Glomerular visceral epithelial cell (primary cell): ENCODE results near the gene SRBD1.
A peak's percentile ranks its signal among the peaks of the same experiment; 100 is the strongest.
"Not testable (repeated sequence)": the region's sequence is repeated elsewhere in the genome, so short reads cannot be mapped to it uniquely, and the experiment has no call there.

ENCODE experiments used
- DNase-seq: peaks from one replicate; pipeline ENCODE4 v3.0.0-alpha.2; 2016; ENCODE audit errors: extremely low spot score

Gene SRBD1

DNA sequence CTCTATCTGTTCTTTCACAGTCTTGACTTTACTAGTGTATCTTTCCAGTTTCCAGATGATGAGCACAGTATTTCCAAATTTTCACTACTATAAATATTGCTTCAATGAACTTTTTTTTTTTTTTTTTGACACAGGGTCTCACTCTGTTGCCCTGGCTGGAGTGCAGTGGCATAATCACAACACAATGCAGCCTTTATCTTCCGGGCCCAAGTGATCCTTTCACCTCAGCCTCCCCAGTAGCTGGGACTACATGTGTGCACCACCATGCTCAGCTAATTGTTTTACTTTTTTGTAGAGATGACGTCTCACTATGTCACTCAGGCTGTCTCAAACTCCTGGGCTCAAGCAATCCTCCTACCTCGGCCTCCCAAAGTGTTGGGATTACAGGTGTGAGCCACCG lies 142.8 kb downstream of the SRBD1 start:
- no peak for DNase-seq

DNA sequence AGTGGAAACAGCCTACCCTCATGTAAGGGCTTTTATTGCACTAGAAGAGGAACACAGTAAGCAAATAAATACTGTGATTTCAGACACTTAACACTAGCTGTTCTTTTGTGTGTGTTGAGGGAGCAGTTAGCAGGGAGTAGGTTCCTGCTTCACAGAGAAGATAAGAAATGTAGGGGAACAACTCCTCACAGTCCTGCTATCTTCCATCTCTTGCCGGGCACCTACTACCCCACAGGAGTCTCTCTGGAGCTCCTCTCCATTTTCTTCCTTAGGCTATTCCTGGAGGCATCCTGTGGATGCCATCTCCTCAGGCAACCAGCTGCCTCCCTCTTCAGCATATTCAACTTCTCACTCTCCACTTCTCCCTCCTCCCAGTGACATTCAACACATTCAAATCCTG lies 145.0 kb downstream of the SRBD1 start:
- no peak for DNase-seq

DNA sequence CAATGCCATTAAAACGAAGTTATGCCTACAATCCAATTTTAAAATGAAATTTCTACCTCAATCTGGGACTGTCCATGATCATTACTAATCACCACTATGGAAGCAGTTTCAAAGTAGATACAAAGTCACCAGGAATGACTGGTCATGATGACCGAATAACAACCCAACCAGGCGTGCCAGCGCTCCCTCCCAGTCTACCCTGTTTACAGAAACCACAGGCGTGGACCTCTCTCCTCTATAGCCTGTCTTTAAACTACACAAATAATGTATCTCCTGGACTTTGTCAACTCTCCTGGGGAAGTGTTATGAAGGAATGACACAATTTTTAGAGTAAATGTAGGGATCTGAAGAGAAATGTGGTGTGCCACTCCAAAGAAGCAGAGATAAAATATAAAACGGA lies 150.2 kb downstream of the SRBD1 start:
- DNase-seq, result no peak

DNA sequence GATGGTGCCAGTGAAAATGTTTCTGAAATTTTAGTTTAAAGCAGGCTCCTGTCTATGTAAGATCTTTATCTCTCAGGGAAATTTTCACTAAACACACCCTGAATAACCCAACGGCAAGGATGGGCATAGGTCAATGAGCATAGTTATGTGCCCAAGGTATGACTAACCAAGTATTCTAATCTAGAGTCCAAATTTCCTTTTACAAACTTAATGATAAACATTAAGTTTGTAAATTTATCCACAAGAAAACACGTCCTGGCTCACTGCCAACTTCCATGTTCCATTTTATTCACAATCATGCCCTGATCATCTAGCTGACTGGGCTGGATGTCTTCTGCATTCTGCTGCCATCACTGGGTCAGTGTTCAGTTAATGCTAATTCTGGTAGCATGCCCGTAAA lies 151.2 kb downstream of the SRBD1 start:
- no peak for DNase-seq

DNA sequence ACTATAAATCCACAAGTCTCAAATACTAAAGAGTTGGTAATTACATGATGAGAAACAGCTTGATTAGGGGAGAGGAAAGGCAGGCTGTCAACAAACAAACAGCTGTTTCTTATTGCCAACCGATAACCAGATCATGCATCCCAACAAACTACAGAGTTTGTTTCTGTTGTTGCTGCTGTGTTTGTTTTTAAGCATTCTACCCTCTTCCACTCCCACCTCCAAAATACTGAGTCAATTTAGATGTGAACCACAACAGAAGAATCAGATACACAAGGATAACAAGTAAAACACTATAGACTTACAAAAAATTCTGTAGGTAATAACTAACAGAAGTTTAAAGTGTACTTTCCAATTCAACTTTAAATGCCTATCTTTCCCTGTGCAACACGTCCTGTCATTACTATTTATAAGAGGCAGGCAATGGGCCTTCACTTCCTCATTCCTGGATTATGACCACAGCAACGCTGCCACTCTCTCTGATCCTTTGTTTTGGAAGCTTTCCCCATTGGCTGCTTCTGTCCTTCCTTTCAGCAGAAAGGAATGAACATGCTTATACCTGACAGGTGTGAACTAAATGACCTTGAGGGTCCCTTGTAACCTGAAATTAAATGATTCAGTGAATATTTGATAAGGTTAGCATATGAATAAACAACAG lies 152.0 kb downstream of the SRBD1 start:
- peak; percentile 64 for DNase-seq

DNA sequence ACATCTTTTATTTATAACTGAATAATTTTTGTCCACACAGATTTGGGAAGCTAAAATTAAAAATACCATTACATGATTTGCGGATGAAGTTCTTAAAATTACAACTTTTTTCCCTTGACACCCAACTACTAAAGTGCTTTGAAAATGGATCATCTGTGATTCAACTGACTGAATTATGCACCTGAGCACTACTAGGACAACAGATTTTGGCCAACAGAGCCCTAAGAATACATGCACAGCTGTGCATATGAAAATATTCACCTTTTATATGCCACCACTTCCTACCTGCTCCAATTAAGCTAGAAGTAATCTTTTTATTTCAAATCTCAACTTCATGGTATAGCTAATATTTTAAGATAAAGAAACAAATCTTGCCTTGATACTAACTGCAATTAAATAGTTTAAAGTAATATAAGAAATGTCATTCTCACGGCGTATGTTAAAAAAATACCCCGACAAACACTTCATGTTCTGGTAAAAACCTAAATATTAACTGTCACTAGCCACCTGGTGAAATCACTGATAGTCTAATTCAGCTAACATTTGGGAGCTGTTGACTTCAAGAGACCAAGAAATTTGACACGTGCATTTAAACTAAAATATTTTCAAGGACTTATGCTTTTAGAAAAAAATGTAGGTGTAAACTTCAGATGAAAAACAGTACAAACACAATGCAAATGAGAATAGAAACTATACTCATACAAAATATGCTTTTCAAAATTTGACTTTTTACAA lies 153.7 kb downstream of the SRBD1 start:
- DNase-seq, result no peak

DNA sequence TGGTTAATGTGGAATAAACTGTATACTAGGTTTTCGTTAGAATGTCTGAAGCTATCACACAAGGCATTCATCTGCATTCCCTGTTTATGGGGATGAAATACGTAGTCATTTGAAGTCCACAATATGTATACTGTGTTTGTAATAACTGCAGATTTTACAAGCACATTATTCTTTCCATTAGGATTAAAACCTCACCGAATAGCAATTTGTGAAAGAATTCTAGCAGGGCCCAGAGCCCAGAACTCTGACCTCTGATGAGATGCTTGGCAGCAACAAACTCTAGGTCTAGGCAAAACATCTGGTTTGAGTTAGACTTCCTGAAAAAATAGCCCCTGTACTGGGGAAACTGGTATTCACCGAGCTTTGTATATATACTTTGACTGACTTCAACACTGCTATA lies 158.2 kb downstream of the SRBD1 start:
- no peak for DNase-seq

DNA sequence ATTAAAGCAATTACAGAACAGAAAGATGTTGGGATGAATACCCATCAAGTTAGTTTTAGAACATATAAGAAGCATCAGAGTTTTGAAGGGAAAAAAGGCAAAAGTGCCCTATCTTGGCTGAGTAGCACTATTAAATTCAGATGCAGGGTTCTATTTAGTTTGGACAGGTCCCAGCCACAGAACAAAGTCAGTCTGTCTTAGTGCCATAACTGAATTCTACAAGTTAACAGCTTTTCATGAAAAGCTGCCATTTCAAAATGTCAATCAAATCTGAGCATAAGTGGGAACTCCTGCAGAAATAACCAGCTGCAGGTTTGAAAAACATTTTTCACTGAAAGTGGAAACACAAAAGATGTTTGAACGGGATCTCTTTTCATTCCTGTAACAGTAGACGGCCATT lies 160.4 kb downstream of the SRBD1 start:
- no peak for DNase-seq

DNA sequence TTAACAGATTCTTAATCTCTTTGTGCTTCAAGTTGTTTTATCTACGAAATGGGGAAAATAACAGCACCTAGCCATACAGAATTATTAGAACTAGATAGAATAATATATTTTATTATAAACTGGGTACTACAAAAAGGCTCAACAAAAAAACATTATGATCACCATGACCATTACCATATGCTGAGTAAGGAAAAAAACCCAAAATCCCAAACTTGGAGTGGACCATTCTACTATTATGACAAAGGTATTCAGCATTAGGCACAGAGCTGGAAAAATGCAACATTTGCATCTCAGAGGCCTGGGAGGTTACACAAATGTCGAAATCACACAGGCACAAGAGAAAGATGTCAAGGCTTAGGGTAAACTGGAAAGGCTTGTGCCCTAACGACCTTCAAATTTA lies 162.8 kb downstream of the SRBD1 start:
- no peak for DNase-seq

DNA sequence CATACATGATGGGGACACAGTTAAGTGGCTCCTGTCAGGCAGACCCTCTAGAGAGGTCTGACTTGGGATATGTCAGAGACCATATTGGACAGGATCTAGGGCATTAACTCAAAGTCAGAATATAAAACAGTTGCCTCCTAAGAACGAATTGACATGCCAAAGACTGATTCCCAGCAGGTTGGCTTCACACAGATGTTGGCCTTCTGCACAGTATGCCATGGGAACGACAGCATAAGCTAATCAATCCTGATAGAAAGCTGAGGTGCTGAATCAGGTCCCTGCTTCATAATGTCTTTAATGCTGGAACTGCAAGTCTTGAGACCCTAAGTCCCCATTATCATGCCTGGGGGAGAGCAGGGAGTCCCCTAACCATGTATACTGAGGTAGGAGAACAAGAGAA lies 165.1 kb downstream of the SRBD1 start:
- DNase-seq, result no peak

DNA sequence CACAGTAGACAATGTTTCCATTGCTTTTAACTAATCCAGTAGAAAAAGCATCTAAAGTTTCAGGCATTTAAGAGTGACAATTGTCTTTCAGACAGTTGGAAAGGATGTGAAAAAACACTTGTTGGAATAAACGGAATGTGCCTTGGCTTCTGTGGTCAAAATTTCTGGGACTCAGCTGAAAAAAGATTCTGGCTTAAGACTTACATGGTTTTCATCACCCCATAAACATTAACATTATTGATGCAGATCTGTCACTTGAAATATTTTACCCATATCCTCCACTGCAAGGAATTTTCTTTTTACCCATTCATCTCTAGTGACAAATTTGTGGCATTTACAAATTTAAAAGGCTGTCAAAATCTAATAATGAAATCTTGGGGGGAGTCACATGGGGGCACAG lies 166.0 kb downstream of the SRBD1 start:
- no peak for DNase-seq

DNA sequence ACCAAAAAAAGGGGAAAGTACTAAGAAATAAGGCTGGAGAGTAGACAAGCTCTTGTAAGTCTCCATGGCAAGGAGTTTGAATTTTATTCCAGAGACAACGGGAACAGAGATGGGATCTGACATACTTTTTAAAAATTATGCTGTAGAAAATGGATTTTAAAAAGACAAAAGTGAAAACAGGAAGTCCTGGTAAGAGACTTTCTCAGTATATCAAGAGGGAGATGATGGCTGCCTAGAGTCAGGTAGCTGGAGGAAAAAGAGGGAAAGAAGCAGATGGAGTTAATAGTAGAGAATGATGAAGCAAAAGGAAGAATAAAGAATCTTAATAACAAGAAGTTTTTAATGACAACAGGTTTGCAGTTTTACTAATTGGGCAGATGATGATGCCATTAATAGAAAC lies 168.1 kb downstream of the SRBD1 start:
- no peak for DNase-seq

DNA sequence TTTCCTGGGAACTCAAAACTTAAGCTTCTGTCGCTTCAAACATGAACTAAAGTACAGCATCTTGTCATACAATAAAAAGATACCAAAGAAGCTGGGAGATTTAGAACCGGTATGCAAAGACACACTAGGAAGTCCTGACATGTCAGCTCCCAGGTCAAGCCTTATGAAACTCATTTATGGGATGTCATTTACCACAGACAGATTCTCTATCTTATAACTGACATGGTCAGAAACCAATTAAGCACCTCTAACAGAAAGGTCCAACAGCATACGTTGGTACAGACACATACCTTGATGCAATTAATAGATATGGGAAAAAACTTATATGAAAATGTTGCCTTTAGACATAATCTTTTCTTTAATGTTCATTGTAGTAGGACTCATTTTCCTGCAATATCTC lies 169.0 kb downstream of the SRBD1 start:
- no peak for DNase-seq

DNA sequence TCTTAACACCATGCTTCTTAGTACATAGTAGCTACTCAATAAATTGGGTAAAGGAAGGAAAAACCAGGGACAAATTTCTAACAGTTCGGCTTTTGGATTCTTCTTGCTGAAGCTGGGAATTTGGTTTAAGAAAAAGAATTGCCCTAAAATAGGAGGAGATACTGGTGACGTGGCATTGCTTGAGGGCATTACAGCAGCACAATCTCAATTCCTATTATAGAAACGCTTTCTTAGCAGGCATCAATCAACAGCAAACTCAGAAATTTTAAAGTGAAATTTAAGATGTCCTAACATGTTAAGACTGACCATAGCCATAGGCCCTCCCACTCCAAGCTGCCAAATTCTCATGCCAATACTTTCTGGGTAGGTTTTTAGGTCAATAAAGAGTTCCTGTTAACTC lies 169.5 kb downstream of the SRBD1 start:
- no peak for DNase-seq

DNA sequence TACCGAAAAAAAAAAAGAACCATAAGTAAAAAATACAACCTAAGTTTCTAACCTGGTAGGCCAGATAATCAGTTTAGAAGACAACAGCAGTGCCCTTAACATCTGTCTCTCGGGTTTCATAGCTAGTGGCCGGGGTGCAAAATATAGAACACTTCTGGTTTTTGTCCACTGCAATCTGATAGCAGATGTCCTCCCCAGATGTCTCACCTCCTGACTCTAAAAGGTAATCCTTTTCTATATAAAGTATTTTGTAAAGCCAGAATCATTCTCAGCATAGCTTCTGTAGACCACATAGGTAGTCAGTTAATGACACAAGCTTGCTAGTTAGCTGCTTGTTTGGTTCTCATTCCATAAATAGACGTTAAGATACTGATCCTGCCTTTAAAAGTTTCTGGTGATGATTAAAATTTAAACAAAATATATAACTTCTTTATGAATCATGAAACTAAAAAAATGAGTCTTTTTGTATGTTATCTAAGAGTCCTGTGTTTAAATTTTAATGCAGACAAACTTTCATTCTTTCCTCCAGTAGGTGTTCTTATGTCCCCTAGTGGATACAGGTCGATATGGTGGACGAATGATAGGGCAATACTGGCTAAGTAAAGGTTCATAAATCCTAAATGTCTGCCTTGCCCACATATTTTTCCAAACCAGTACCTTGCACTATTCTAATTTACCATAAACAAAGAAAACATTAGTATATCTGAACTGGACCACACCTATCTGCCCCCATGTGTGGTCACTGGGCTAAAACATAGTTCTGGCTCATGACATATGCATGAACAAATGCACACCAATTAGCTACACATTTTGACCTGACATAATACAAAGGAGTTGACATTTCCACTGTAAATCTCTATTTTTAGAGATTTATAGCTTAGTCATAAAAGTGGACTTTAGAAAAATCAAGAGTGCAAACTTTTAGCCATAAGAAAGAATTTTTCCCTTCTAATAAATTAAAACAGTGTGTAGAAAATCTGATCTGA lies 171.0 kb downstream of the SRBD1 start:
- DNase-seq, result no peak

DNA sequence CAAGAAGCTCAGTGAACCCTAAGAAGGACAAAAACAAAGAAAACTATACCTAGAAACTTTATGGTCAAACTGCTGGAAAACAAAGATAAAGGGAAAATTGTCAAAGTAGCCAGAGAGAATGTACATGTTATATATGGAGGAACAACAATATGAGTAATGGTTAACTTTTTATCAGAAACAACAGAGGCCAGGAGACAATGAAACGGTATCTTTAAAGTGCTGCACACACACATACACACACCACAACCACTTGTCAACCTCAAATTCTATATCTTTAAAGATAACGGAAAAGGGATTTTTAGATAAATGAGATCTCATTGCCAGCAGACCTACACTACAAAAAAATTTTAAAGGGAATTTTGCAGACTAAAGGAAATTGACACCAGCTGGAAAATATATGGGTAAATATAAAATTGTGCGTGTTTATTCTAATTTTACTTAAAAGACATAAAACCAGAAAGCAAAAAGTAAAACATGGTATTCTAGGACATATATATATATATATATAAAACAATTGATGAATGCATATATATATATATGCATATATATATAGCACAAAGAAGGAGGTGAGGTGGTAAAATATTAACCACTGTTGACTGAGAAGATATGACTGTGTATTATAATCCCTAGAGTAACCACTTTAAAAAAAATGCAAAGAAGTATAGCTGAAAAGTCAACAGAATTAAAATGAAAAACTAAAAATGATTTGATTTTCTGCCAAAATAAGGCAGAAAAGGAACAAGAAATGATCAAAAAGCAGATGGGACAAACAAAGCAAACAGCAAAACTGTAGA lies 172.0 kb downstream of the SRBD1 start:
- no peak for DNase-seq

DNA sequence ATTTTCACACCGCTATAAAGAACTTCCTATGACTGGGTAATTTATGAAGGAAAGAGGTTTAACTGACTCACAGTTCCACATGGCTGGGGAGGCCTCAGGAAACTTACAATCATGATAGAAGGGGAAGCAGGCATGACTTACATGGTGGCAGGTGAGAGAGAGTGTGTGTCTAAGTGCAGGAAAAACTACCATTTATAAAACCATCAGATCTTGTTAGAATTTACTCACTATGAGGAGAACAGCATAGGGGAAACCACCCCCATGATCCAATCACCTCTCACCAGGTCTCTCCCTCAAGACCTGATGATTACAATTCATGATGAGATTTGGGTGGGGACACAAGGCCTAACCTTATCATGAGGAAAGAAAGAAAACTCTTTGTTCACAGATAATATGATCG lies 174.6 kb downstream of the SRBD1 start:
- DNase-seq, result no peak

DNA sequence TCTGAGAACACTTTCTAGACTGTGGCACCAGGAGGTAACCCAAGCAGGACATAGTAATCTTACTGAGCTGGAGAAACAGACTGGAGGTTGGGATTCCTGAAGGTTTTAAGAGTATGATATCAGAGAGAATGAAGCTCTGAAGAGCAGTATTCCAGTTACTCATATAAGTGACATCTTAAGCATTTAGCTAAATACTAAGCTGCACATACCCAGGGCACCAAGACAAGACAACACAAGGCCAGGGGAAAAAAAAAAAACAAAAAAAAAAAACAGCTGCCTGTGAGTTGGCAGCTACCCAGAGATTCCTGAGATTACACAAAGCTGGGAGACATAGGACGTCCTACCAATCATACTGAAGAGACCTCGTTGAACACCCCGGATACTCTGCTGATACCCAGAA lies 175.8 kb downstream of the SRBD1 start:
- DNase-seq, result peak; percentile 78

DNA sequence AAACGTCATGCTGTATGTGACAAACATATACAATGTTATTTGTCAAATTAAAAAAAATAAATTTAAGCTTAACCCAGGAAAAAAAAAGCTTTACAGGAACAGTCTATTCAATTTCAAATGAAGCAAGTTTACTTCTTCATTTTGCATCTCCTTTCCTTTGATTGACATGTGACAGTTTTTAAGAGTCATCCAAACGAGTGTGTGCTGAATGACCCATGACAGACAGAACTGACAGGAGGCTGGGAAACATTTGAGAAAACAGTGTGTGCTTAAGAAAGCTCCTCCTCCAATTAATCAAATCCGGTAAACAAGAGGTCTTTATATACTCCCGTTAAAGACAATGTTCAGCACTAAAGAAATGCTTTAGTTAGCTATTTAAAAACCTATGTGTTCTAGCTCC lies 177.7 kb downstream of the SRBD1 start:
- DNase-seq, result no peak

DNA sequence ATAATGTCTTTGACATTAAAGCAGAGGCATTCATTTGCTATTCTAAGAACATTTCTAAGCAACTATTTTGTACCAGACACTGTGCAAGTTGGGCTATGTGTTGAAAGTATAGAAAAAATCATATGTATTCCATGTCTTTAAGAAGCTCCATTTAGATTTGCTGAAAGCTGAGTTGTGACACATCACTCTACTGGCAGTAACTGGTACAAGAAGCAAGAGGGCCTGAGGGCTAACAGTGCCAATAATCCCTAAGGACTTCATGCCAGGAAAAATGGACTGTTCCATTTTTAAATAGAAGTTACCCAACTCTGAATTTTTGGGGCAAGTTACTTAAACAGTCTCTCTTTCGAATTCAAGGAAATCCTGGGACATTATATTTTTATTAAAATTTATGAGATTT lies 178.7 kb downstream of the SRBD1 start:
- no peak for DNase-seq

DNA sequence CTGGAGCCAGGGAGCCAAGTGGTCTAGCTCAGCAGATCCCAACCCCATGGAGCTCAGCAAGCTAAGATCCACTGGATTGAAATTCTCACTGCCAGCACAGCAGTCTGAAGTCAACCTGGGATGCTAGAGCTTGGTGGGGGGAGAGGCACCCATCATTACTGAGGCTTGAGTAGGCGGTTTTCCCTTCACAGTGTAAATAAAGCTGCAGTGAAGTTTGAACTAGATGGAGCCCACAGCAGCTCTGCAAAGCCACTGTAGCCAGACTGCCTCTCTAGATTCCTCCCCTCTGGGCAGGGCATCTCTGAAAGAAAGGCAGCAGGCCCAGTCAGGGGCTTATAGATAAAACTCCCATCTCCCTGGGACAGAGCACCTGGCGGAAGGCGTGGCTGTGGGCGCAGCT lies 185.0 kb downstream of the SRBD1 start:
- DNase-seq, result not testable (repeated sequence)

DNA sequence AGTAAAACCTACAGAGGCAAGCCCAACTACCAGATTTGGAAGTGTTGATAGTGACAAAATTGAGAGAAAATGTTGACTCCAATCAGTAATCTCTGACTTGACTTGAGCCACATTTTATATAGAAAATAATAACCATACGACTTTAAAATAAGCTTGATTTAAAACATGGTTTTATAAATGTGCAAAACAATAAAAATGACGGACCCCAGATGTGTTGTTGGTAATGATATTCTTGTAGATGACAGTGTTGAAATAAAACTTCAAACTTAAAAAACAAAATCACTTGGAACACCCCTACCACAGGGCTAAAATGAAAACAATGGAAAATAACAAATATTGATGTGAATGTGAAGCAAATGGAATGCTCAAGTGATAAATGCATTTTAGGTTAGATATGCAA lies 188.1 kb downstream of the SRBD1 start:
- no peak for DNase-seq
